Body of pancreas (tissue), 4 donors: ENCODE data around the gene PMM2.

ENCODE experiments used
- POLR2A ChIP-seq, 3 donors: fragments of 450-650 bp; IDR thresholded peaks; one replicate each; pipeline ENCODE4 v1.6.1; 2016; ENCODE audit warnings: antibody characterized with exemption in 3 of 3, mild to moderate bottlenecking in 2 of 3
- TF ChIP-seq, protein P1 (sequence below), 7 experiments: fragments of 450-650 bp in 4 of 7; fragments of 200-600 bp in 3 of 7; sonication (generic) in 3 of 7; IDR thresholded peaks; one replicate each; pipeline ENCODE4 v1.5.1; 2016 to 2019; ENCODE audit warnings: antibody characterized with exemption in 7 of 7

DNA sequence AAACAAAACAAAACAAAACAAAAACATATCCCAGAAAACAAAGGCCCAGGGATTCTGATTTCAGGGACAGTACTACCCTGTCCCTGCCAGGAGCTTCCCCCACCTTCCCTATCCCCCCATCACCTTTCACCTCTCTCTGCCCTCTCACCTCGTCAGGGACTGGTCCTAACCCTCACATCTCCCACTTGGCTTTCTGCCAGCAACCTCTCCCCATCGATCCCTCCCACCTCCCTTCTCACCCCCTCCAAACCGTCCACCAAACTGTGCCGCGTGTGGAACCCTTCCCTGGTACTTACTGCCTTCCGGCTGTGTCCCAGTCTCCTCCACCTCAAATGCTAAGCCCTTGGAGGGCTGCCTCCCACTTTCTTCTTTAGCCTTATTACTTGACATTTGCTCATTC is 36.6 kb upstream of the PMM2 start:
- TF ChIP-seq, protein P1, sequence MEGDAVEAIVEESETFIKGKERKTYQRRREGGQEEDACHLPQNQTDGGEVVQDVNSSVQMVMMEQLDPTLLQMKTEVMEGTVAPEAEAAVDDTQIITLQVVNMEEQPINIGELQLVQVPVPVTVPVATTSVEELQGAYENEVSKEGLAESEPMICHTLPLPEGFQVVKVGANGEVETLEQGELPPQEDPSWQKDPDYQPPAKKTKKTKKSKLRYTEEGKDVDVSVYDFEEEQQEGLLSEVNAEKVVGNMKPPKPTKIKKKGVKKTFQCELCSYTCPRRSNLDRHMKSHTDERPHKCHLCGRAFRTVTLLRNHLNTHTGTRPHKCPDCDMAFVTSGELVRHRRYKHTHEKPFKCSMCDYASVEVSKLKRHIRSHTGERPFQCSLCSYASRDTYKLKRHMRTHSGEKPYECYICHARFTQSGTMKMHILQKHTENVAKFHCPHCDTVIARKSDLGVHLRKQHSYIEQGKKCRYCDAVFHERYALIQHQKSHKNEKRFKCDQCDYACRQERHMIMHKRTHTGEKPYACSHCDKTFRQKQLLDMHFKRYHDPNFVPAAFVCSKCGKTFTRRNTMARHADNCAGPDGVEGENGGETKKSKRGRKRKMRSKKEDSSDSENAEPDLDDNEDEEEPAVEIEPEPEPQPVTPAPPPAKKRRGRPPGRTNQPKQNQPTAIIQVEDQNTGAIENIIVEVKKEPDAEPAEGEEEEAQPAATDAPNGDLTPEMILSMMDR (IDR thresholded peaks at IDR 0.05): no peak
- TF ChIP-seq POLR2A (IDR thresholded peaks at IDR 0.05): no peak
